ENCODE measurements around the gene TFPI2. TPM values are rescaled to one million over a fixed set of nuclear protein-coding genes. Genes with fewer than 3 reads are reported as not detected.

TFPI2 gene
- total RNA-seq, 1 experiment from 2014 or later: 4.4 TPM

GRCh38 chr7:93895859-93896600 lies 5.5 kb upstream of the TFPI2 start:
- Histone ChIP-seq H2AFZ (ENCODE audit: low read length) (no peak overlapping the region), H4K5ac (ENCODE audit: insufficient read length, low read depth, low read length) (no peak overlapping the region), H4K20me1 (ENCODE audit: control insufficient read depth, insufficient read depth, insufficient read length) (no peaks in the 10 kb centered on the region), H3K56ac (ENCODE audit: insufficient read length, low read depth, low read length) (no peak overlapping the region), H2AK5ac (ENCODE audit: insufficient read length, low read length) (no peak overlapping the region), H3K9ac (ENCODE audit: extremely low read depth, insufficient read length, low read length) (no peak overlapping the region), H3K23me2 (ENCODE audit: insufficient read length, low read depth, low read length, poor library complexity, severe bottlenecking) (no peaks in the 10 kb centered on the region), H3K4me2 (ENCODE audit: insufficient read depth, insufficient read length, low read length) (no peak overlapping the region), H2BK5ac (ENCODE audit: insufficient read length, low read length) (no peak overlapping the region), H4K8ac (replicated peaks; ENCODE audit: insufficient read length, low read depth, low read length) (no peak overlapping the region), H3K14ac (ENCODE audit: insufficient read depth, low read length) (no peak overlapping the region), H3T11ph (ENCODE audit: low read length) (no peak overlapping the region), H3K27me3 (ENCODE audit: insufficient read depth, low read length) (no peaks in the 10 kb centered on the region; the same call in 1 of the 2 replicates), H2BK120ac (ENCODE audit: low read depth, low read length, poor library complexity, severe bottlenecking) (no peak overlapping the region), H2BK12ac (ENCODE audit: insufficient read length, low read depth, low read length) (no peak overlapping the region), H3K18ac (ENCODE audit: insufficient read length, low read depth, low read length) (no peak overlapping the region), H3K9me3 (ENCODE audit: control insufficient read depth, low read depth, low read length) (no peaks in the 10 kb centered on the region), H2BK20ac (ENCODE audit: low read depth, low read length, poor library complexity, severe bottlenecking) (no peak overlapping the region), H3K79me1 (ENCODE audit: insufficient read depth, low read depth, low read length, poor library complexity, severe bottlenecking) (no peaks in the 10 kb centered on the region), H3K23ac (ENCODE audit: insufficient read length, low read depth, low read length) (no peak overlapping the region), H3K79me2 (ENCODE audit: insufficient read depth, low read length) (no peaks in the 10 kb centered on the region), H3K4me1 (ENCODE audit: insufficient read depth, low read length) (no peaks in the 10 kb centered on the region), H3K4ac (ENCODE audit: low read depth, low read length) (no peak overlapping the region), H4K91ac (ENCODE audit: insufficient read length, low read depth, low read length) (no peak overlapping the region), H3K27ac (ENCODE audit: insufficient read length, low read depth, low read length) (no peak overlapping the region), H2BK15ac (ENCODE audit: low read depth, low read length) (no peak overlapping the region)
- Mint-ChIP-seq H3K27me3 (ENCODE audit: low read depth) (peaks cover 25% of the 10 kb centered on the region), H3K4me1 (0 out of 4 replicates have a peak, but pooled peaks cover 0 to under 1% of the 10 kb centered on the region in 2 experiments), H3K36me3 (ENCODE audit: insufficient read depth in 1 of 3, low read depth in 3 of 3) (no peaks in the 10 kb centered on the region), H3K4me3 (no peak overlapping the region), H3K9me3 (no peaks in the 10 kb centered on the region), H3K27ac (no peak overlapping the region)
- no peak for DNase-seq
- TF ChIP-seq CTCF (conservative IDR thresholded peaks at IDR 0.05): no peak
- WGBS (ENCODE audit: extremely low coverage, insufficient read length, low lambda C conversion rate): no CpG with 5 or more reads among the region's 4 CpGs
